Activated CD8-positive, alpha-beta T cell treated with anti-CD3 and anti-CD28 coated beads for 36 hours (primary cell): ENCODE results near the gene TXNRD2. TPM values are rescaled to one million over a fixed set of nuclear protein-coding genes. Genes with fewer than 3 reads are reported as not detected.

Source experiments
- ATAC-seq: fragments of 200-7000 bp; cut with Tn5 transposase; one replicate; pipeline ENCODE4 v1.10.0; 2021; ENCODE audit warnings: mild to moderate bottlenecking, moderate library complexity
- CTCF ChIA-PET: fragments of 350-600 bp; sonication (Branson Sonifier 250); formaldehyde crosslinking; loops from one replicate; lab custom pipeline; 2021; ENCODE audit warnings: antibody characterized with exemption; lab: Charles Lee
- POLR2A ChIA-PET: fragments of 350-600 bp; sonication (Branson Sonifier 250); formaldehyde crosslinking; loops from one replicate; lab custom pipeline; 2021; ENCODE audit warnings: antibody characterized with exemption; lab: Charles Lee
- DNase-seq: peaks from one replicate; pipeline ENCODE4 v3.0.0-alpha.2; 2020
- H3K27ac Mint-ChIP-seq: one replicate; pipeline ENCODE4 v1.8.0; 2021; ENCODE audit warnings: mild to moderate bottlenecking, mixed read lengths
- H3K27me3 Mint-ChIP-seq: one replicate; pipeline ENCODE4 v1.8.0; 2021; ENCODE audit warnings: mixed read lengths
- H3K36me3 Mint-ChIP-seq: one replicate; pipeline ENCODE4 v1.8.0; 2021; ENCODE audit warnings: low read depth, mixed read lengths
- H3K4me1 Mint-ChIP-seq: one replicate; pipeline ENCODE4 v1.8.0; 2021; ENCODE audit warnings: low read depth, mixed read lengths
- H3K4me3 Mint-ChIP-seq: one replicate; pipeline ENCODE4 v1.8.0; 2021; ENCODE audit warnings: mild to moderate bottlenecking, moderate library complexity, mixed read lengths
- H3K9me3 Mint-ChIP-seq: one replicate; pipeline ENCODE4 v1.8.0; 2021; ENCODE audit warnings: mixed read lengths
- CTCF ChIP-seq: fragments of 200-600 bp; IDR thresholded peaks from one replicate; pipeline ENCODE4 v1.8.0; 2022; ENCODE audit warnings: antibody characterized with exemption, mild to moderate bottlenecking
- intact Hi-C: fragments of 100-400 bp; cut with micrococcal nuclease; formaldehyde crosslinking; loops from one replicate; pipeline ENCODE4 v1.10.0; 2022
- total RNA-seq, 2 experiments: library from RNA; stranded (reverse); gene quantifications; one replicate each; pipeline ENCODE4 v1.2.3, GENCODE V29; 2021

TXNRD2 gene
- total RNA-seq, 2 experiments from 2014 or later, result 18.0 to 18.5 TPM

- no peak overlapping the region for H3K27ac Mint-ChIP-seq
- intact Hi-C loops, result no loop called here
- no peak overlapping the region for H3K4me3 Mint-ChIP-seq
- TF ChIP-seq CTCF, result no peak
- DNase-seq (no peak), ATAC-seq (no peak)
- no peaks in the 10 kb centered on the region for H3K36me3 Mint-ChIP-seq
- H3K9me3 Mint-ChIP-seq, result no peaks in the 10 kb centered on the region
- peaks cover 17% of the 10 kb centered on the region for H3K4me1 Mint-ChIP-seq
- POLR2A ChIA-PET, result no interaction called here
- H3K27me3 Mint-ChIP-seq, result no peaks in the 10 kb centered on the region
- CTCF ChIA-PET, result interaction anchor here (0.7 kb wide), 1 partner anchor 155 kb away, joined by 5 read pairs; no protein-coding TSS in a partner anchor
Observed at GRCh38 chr22:19975707-19976035, 34.1 kb upstream of the TXNRD2 start.

- no peaks in the 10 kb centered on the region for H3K27me3 Mint-ChIP-seq
- ATAC-seq (peak; percentile 19), DNase-seq (no peak)
- H3K36me3 Mint-ChIP-seq, result no peaks in the 10 kb centered on the region
- H3K27ac Mint-ChIP-seq, result no peak overlapping the region
- ChIA-PET CTCF (interaction anchor here (0.7 kb wide), 1 partner anchor 155 kb away, joined by 5 read pairs; no protein-coding TSS in a partner anchor), POLR2A (no interaction called here)
- peaks cover 17% of the 10 kb centered on the region for H3K4me1 Mint-ChIP-seq
- intact Hi-C loops, result loop anchor here (5.0 kb wide), 2 partner anchors 52 to 152 kb away; no protein-coding TSS in a partner anchor
- TF ChIP-seq CTCF, result no peak
- H3K9me3 Mint-ChIP-seq, result no peaks in the 10 kb centered on the region
- H3K4me3 Mint-ChIP-seq, result no peak overlapping the region
Observed at GRCh38 chr22:19974935-19975706, 33.5 kb upstream of the TXNRD2 start.

- POLR2A ChIA-PET, result interaction anchor here (1.0 to 1.4 kb wide), 3 partner anchors 14 to 143 kb away, joined by 3 to 5 read pairs (median 3); partner anchors contain the start of gene TRMT2A
- H3K27ac Mint-ChIP-seq, result no peak overlapping the region
- DNase-seq, result peak; percentile 46
Observed at GRCh38 chr22:19974268-19974861, 32.7 kb upstream of the TXNRD2 start.

GRCh38 chr22:19973551-19974267, 32.1 kb upstream of the TXNRD2 start:
- no peak overlapping the region for H3K27ac Mint-ChIP-seq
- no peak overlapping the region for H3K4me3 Mint-ChIP-seq
- no peak for ATAC-seq
- H3K27me3 Mint-ChIP-seq, result no peaks in the 10 kb centered on the region
- H3K36me3 Mint-ChIP-seq, result no peaks in the 10 kb centered on the region
- H3K9me3 Mint-ChIP-seq, result no peaks in the 10 kb centered on the region
- intact Hi-C loops, result loop anchor here (5.0 kb wide), 2 partner anchors 54 to 154 kb away; no protein-coding TSS in a partner anchor
- no peak for TF ChIP-seq CTCF
- CTCF ChIA-PET, result interaction anchor here (6.7 kb wide), 1 partner anchor 40 kb away, joined by 75 read pairs; no protein-coding TSS in a partner anchor
- POLR2A ChIA-PET, result interaction anchor here (1.0 to 1.4 kb wide), 3 partner anchors 15 to 144 kb away, joined by 3 to 5 read pairs (median 3); partner anchors contain the start of gene TRMT2A
- no peak for DNase-seq
- peaks cover 17% of the 10 kb centered on the region for H3K4me1 Mint-ChIP-seq

More at GRCh38 chr22:19974268-19974861, 32.7 kb upstream of the TXNRD2 start:
- Mint-ChIP-seq H3K36me3 (no peaks in the 10 kb centered on the region), H3K9me3 (no peaks in the 10 kb centered on the region), H3K27me3 (no peaks in the 10 kb centered on the region), H3K4me1 (peaks cover 17% of the 10 kb centered on the region), H3K4me3 (no peak overlapping the region)
- TF ChIP-seq CTCF, result no peak
- ATAC-seq, result peak; percentile 41
- CTCF ChIA-PET, result interaction anchor here (6.7 kb wide), 1 partner anchor 39 kb away, joined by 75 read pairs; no protein-coding TSS in a partner anchor
- intact Hi-C loops, result loop anchor here (5.0 kb wide), 2 partner anchors 53 to 153 kb away; no protein-coding TSS in a partner anchor
